NCI-H128 (cell line): Measurements from ENCODE around the gene MYOD1.

Experiments used
- DNase-seq: peaks from one replicate; lab custom pipeline; 2025; ENCODE audit not compliant: unreplicated experiment; lab: John Stamatoyannopoulos, UW

Gene MYOD1

DNA sequence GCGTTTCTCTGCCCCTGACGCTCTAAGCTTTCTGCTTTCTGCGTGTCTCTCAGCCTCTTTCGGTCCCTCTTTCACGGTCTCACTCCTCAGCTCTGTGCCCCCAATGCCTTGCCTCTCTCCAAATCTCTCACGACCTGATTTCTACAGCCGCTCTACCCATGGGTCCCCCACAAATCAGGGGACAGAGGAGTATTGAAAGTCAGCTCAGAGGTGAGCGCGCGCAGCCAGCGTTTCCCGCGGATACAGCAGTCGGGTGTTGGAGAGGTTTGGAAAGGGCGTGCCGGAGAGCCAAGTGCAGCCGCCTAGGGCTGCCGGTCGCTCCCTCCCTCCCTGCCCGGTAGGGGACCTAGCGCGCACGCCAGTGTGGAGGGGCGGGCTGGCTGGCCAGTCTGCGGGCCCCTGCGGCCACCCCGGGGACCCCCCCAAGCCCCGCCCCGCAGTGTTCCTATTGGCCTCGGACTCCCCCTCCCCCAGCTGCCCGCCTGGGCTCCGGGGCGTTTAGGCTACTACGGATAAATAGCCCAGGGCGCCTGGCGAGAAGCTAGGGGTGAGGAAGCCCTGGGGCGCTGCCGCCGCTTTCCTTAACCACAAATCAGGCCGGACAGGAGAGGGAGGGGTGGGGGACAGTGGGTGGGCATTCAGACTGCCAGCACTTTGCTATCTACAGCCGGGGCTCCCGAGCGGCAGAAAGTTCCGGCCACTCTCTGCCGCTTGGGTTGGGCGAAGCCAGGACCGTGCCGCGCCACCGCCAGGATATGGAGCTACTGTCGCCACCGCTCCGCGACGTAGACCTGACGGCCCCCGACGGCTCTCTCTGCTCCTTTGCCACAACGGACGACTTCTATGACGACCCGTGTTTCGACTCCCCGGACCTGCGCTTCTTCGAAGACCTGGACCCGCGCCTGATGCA, at the start of gene MYOD1:
TSS of gene MYOD1 (plus strand) at position 544 of the 910 bp plus-strand sequence. CDS start at position 756, 212 bp downstream.
- DNase-seq, result no peak

DNA sequence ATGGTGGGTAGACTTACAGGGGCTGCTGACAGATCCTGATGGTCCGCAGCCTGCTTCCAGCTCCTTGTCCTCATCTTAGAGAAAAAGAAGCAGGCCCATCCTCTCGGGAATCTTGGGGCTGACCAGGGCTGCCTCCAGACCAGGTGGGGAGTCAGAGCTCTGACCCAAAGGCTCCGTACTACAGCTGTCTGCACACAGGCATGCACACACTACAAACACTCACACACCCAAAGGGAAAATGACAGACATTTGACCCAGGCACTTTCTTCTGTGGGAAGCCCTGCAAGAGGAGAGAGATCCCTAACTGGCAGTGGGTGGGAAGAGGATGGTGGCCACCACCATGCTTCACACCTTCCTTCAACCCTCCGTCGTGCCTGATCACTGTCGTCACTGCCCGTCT, 46.9 kb upstream of the MYOD1 start:
- no peak for DNase-seq

DNA sequence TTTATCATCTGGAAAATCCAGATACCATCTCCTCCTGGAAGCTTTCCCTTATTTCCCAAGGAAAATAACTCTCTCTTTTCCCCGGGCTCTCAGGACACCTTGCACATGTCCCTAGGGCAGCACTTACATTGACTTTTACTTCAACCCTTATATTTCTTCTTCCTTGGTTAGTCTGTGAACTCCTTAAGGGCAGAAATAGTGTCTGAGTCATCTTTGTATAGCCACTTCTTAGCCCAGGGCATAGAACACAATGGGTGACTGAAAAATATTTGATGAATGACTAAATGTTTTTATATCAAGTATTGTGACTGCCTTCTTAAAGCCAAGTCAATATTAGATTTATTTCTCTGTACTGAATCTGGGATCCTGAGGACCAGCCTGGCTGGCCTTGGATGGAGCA, 45.4 kb upstream of the MYOD1 start:
- DNase-seq, result no peak

DNA sequence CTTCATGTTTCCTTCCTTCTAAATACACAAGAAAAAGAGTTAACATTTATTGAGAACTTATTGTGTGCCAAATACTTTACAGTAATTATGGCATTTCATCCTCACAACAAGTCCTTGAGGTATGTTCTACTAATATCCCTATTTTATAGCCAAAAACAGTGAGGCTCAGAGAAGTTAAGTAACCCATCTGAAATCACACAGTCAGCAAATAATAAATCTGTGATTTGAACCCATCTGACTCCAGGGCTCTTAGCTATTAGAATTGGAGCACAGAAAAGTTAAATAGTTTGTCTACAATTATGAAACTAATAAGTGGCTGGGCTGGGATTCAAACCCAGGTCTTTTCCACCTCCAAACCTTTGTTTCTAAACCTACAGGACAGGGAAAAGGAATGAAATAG, 36.5 kb upstream of the MYOD1 start:
- DNase-seq, result no peak

DNA sequence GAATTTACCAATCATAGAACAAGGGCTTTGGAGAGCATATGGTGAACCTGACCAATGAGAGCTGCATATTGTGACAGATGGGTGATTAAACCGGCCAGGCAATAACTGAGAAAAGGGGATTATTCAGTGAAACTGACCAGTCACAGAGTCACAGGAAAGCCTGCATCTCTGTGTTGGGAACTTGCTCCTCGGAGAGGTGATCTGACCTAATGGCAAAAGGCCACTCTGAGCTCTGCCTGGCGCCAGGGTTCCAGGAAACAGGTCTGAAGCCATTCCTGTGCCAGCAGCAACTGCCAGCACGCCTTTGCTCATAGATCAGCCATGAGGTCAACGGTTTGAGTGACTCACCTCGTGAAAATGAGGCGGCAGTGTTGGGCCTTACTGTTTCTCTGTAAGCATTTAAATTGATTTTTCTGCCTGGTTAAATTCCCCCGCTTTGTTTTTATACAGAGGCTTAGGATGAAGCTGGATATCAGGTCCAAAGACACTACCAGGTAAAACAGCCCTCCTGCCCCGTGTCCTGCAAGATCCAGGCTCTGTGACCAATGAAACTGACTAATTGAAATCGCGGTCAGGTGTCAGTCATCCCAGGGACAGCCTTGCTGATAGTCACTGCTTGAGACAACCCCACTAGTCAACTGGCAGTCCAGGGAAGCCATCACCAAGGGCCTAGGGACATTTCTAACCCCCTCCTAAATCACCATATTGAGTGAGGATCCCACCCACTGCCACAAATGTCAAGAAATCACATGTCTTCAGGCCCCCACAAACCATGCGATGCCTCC, 35.8 kb upstream of the MYOD1 start:
- DNase-seq, result no peak

DNA sequence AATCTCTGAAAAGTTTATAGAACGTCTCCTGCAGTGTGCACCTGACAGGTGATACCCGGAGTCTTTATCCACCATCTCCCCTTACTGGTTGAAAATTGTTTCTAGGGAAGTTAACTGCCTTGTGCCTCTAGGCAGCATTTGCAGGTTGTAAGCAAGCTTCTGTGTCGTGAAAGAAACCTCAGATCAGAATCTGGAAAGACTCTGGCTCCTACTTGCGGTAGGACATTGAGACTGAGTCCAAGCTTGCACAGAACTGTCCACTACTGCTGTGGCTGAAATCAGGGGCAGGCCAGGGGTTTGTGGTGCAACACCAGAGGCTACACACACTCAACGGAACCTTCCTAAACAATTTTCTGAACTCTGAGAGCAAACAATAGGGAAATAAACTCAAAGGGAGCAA, 34.8 kb upstream of the MYOD1 start:
- no peak for DNase-seq

DNA sequence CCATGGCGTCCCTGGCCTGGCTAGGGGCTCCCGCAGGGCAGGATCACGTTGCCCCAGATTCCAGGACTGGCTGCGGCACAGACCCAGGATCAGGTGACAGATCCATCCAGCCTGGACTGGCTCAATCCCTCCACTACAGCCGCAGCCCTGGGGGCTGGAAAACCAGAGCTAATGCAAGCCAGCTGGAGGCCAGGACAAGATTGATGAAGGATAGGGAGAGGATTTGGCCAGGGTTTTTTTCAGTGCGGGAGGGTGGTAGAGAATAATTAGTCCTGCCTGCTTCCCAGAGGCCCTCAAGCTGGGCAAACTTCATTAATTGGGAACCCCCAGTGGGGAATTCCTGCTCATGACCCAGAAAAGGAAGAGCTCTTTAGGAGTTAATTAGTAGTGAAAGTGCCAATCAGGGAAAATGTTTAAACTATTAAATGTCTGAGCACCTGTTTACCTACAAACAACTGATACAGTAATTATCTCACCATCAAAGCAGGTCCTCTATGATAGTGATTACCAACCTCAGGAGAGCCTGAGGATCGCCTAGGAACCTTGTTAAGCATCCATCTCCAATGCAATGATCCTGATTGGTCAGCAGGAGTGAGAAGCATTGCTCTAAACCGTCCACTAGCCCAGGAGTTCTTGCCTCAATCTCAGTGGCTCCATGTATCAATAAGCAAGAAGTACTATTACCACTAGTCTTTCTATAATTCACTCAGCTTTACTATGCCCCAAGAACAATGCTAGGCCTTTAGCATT, 33.0 kb upstream of the MYOD1 start:
- no peak for DNase-seq

DNA sequence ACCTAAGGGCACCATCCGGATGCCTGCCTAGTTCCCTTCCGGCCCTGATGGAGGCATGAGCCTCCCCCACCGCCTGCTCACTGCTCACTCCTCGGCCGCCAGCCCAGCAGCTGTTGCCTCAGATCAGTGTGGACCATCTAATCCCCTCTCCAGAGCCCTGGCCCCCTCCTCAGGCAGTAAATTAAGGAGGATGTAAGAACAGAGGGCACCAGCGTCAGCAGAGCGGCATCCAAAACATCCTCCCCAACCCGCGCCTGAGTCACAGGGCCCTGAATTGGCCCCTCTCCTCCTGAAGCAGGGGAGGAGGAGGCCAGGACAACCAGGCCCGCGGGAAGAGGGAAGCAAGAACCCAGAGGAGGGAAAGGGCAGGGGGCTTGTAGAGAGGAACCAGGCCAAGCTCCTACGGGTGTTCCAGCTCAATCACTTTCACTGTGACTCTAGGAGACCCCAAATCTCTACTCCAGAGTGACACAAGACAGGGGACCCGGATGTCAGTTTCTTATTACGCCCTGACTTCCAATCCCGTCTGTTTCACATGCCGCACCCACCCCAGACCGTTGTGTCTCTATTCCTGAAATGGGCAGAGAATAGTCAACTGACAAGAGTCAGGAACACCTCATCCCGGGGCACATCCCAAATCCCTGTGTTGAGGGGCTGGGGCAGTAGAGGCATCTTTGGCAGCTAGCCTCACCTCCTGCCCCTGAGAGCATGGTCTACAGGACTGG, 31.3 kb upstream of the MYOD1 start:
- DNase-seq, result no peak

DNA sequence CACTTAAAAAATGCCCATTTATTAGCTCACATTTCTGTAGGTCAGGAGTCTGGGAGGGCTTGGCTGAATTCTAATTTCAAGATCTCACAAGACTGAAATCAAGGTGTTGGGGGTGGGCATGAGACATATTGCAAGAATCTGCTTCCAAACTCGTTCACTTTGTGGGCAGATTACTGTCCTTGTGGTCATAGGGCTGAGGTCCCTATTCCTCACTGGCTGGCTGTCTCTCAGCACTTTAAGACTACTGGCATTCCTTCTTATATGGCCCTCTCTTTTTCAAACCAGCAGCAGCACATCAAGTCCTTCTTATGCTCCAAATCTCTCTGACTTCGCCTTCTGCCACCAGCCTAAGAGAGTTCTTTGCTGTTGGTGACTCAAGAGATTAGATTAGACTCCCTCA, 27.8 kb upstream of the MYOD1 start:
- DNase-seq, result no peak

DNA sequence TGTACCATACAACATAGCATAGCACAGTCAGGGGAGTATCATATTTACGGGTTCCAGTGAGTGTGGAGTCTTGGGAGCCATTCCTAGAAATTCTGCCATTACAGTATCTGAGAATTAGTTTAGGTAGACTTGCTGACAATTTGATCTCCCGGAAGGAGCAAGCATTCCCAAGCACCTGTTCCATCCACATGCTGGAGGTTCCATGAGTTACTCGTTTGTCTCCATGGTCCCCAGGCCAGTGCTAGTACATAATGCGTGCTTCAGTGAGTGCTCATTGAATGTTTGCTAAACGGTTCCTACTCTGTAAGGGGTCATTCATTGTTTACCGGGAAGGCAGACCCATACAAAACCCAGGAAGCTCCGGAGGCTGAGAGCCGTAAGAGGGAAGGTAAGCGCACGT, 27.4 kb upstream of the MYOD1 start:
- DNase-seq, result no peak

DNA sequence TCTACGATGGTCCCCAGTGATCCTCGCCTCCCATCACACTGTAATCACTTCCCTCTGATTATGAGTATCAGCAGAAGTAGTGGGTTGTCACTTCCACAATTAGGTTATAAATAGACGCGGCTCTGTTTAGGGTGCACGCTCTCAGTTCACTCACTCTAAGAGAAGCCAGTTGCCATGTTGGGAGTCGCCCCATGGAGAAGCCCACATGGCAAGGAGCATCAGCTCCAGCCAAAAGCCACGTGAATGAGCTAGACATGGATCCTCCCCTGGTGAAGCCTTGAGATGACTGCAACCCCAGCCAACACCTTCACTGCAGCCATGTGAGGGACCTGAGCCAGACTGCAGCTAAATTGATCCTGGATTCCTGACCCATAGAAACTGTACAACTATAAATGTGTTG, 26.4 kb upstream of the MYOD1 start:
- DNase-seq, result no peak

DNA sequence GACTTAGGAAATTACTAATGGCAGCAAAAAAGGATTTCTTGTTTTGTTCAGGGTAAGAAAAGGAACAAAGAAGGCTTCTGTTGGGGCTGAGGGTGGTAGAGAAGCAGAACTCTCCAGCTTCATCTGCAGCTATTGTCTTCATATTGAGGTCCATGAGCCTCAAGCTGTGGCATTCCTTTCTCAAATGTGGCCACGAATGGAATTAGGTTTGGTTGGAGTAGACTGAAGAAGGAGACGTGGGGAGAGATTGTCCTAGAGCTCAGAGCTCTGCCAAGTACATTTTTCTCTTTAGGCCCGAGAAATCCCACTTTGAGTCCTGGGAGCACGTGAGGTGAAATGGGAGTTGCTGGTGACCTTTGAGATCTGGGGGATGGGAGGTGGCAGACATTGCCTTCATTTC, 25.8 kb upstream of the MYOD1 start:
- no peak for DNase-seq

DNA sequence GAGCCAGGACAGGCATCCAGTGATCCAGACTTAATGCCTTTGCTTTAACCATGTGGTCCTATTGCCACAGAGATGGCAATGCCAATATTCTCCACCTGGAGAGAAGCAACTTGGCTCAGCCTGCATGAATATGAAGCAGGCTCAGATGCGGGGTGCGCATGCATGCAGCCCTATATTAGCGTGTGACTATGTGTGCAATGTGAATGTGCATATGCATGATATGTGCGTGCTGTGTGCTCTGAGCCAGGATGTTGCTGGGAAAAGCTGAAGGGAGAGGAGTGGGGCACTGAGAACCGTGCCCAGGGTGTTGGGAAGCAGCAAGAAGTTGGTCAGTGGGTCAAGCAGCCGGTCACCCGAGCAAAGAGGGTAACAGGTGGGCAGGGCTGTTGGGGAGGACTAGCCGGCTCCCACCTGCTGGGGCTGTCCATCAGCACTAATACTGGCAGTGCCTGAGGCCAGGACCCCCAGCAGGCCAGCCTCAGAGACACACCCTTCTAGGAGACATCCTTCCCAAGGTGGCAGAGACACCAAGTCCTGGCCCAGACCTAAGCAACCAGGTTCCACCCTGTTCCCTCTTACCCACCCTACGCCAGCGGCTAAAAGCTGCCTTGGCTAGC, 24.8 kb upstream of the MYOD1 start:
- no peak for DNase-seq

DNA sequence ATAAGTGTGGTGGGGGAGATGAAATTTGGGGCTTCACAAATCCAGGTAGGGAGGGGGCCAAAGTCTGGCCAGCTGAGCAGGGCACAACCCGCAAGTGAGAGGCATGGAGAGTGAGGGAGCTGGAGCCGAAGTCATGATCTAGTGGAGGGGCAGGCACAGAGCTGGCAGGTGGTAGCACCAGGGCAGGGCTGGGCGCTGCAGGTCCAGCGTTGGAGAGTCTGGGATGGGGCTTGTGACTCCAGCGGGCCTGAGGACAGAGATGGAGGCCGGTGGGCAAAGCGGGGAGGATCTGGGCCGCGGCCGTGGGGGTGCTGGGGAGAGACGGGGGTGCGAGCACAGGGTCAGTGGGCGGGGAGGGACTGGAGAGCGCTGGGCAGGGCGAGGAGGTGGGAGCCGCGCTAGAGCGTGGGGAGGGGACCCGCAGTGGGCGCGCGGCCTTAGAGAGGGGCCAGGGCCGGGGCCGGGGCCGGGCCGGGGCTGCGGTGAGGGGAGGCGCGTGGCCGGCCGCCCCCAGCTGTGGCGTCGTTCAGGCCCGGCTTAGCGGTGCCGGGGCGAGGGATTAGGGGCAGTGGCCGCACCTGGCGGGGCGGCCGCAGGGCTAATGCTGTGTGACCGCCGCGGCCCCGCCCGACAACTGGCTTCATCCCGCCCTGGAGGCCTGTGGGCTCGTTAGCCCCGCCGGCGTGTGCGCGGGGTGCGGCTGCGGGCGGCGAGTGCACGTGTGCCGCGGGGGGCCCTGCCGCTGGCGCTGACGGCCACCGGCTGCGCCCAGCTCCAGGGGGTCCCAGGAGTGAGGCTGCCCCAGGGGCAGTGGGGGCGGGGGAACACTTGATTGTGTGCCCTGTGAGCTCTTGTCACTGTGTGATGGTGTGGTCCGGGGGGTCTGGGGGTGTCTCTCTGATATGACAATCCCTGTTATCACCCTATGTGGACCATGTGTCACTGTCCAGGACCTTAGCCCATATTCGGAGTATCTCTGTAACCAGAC, 23.6 kb upstream of the MYOD1 start:
- DNase-seq, result no peak

DNA sequence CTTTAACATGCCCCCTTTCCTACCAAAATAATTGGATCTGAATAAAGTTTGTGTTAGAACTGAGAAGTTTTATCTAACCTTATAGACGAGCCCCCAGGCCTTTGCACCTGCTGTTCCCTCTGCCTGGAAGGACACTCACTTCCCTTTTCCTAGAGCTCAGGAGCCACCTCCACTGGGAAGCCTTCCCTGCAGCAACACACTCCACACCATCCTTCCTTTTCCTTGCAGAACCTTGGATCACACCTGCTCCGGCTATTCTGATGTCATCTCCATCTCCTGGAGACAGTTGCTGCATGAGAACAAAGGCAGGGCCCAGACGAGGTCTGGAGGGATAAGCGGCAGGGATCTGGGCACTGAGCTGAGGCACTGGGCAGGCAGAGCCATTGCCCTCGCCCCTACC, 22.6 kb upstream of the MYOD1 start:
- DNase-seq, result no peak

DNA sequence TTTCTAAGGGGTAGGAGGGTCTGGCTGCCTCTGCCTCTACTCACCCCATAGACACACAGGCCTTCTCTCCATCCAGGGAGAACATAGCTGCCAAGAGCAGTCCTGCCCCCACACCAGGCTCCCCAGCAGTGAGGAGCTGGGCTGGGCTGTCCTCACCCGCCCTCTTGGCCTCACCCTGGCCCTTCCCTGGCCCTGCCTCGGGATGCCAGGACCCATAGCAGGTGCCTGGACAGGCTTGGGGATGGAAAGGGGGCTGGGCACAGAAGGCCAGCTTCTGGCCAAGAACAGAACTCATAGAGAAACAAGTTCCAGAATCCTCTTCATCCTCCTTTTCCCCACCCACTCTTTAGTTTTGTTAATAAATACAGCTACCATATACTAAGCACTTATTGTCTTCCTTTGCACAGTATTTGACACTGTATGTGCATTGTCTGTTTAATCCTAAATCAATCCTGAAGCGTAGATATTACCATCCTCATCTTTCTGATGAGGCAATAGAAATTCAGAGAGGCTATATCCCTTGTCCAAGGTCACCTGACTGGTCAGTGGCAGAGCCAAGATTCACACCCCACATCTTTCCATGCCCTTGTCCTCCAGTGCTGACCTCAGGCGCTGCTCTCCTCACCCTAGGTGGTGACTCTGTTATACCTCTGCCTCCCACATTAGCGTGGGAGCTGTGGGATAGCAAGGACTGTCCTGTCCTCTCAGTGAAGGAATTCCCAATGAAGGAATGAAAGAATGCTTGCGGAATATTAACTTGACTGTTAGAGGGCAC, 22.0 kb upstream of the MYOD1 start:
- no peak for DNase-seq

DNA sequence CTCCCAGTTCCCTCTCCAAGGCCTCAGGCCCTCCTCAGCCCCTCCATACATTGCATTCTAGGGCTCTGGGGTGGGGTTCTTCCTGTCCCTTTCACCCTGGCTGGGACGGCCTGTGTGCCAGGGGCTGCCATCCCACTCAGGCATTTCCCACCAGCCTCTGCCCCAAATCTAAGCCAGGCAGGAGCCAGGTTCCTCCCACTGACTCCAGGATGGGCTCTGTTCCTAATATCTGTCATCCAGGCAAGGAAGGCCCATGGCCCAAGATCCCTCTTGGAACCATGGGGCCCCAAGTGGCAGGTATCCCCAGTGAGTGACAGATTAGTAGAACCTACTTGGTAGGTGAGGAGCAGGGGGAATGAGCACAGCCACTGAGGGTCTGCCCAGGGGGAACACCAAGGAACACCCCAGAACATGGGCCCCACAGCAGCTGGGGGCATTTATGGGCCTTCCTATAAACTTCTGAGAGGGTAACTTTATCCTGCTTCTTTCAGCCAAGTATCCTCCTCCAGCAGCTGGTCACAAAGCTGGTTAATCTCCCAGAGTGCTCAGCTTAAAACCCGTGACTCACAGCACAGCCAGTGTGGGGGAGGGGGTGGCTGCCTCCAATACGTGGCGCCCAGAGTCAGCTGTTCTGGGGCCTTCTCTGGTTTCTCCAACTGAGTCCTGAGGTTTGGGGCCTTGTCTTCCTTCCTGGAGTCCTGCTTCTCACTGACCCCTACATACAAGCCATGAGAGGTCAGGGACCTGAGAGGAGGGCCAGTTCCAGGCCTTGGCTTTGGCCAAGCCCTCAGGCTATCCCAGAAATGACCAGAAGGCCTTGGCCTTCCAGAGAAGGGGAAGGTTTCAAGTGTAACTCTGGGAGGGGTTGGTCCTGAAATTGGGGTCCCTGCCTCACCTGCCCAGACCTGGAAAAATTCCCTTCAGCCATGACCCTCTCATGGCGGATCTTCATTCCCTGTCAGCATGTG, 19.9 kb upstream of the MYOD1 start:
- no peak for DNase-seq
